SU-DHL-6 (cell line): ENCODE results near the gene TNNC1.

Source experiments
- EZH2phosphoT487 ChIP-seq: fragments of 200-600 bp; sonication (generic), shearing (Covaris generic); conservative IDR thresholded peaks from 2 replicates; pipeline ENCODE4 v1.6.1; 2018; ENCODE audit warnings: mild to moderate bottlenecking, antibody characterized with exemption, low read length, moderate library complexity, mixed read lengths
- TF ChIP-seq, protein P1 (sequence below): fragments of 200-600 bp; sonication (generic); IDR thresholded peaks from one replicate; pipeline ENCODE4 v1.5.1; 2017; ENCODE audit warnings: antibody characterized with exemption, mild to moderate bottlenecking, low read length, moderate library complexity; ENCODE audit not compliant: insufficient read depth, poor library complexity, severe bottlenecking

DNA sequence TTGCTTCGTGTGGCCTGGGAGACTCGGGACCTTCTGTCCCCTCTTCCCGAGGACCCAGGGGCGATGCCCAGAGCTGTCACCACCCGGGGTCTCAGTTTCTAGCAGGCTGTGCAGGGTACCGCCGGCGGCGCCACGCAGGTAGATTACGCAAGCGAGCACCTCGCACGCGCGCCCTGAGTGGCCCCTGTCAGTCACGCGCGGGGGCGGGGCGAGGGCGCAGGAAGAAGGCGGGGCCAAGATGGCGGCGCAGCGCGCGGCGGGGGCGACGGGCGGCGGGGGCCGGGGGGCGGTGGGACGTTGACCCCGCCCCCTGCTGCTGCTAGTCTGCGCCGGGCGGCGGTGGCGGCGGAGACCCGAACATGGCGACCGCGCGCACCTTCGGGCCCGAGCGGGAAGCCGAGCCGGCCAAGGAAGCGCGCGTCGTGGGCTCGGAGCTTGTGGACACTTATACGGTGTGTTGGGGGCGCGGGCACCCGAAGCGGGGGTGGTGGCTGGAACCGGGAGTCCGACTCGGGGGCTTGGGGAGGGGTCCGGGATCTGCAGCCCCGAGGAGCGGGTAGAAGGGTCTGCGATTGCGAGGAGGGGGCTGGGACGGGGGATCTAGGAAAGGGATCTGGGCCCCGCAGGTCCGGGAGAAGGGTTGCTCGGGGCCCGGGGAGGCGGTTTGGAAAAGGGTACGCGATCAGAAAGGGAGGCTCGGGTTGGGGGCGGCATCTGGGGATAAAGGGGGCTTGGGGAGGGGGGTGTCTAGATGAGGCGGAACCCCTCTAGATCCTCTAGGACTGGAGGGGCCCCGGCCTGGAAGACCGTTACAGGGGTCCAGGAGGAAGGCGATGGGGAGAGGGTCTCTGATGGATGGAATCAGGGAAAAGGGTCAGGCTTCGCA is 1.7 kb upstream of the TNNC1 start, which contains the start of gene NISCH:
- TF ChIP-seq, protein P1, sequence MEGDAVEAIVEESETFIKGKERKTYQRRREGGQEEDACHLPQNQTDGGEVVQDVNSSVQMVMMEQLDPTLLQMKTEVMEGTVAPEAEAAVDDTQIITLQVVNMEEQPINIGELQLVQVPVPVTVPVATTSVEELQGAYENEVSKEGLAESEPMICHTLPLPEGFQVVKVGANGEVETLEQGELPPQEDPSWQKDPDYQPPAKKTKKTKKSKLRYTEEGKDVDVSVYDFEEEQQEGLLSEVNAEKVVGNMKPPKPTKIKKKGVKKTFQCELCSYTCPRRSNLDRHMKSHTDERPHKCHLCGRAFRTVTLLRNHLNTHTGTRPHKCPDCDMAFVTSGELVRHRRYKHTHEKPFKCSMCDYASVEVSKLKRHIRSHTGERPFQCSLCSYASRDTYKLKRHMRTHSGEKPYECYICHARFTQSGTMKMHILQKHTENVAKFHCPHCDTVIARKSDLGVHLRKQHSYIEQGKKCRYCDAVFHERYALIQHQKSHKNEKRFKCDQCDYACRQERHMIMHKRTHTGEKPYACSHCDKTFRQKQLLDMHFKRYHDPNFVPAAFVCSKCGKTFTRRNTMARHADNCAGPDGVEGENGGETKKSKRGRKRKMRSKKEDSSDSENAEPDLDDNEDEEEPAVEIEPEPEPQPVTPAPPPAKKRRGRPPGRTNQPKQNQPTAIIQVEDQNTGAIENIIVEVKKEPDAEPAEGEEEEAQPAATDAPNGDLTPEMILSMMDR: no peak
- TF ChIP-seq EZH2phosphoT487: no peak
